Sigmoid colon (tissue), 7 donors: Measurements from ENCODE around the gene CENPV. TPM values are rescaled to one million over a fixed set of nuclear protein-coding genes. Genes with fewer than 3 reads are reported as not detected.

ENCODE experiments used
- DNase-seq: peaks from one replicate; pipeline ENCODE4 v3.0.0-alpha.2; 2019
- H3K27ac ChIP-seq, 4 donors: fragments of 200-600 bp; sonication (generic); one replicate each; pipeline ENCODE4 v1.5.1; 2016 to 2019; ENCODE audit warnings: mild to moderate bottlenecking in 1 of 4
- H3K27me3 ChIP-seq, 3 donors: fragments of 200-600 bp; sonication (generic); one replicate each; pipeline ENCODE4 v1.5.1; 2019; ENCODE audit warnings: mild to moderate bottlenecking in 1 of 3
- H3K36me3 ChIP-seq, 4 donors: fragments of 200-600 bp; sonication (generic); one replicate each; pipeline ENCODE4 v1.5.1; 2016 to 2019
- H3K4me1 ChIP-seq, 4 donors: fragments of 200-600 bp; sonication (generic); one replicate each; pipeline ENCODE4 v1.5.1; 2017 to 2019
- H3K4me3 ChIP-seq, 4 donors: fragments of 200-600 bp; sonication (generic); one replicate each; pipeline ENCODE4 v1.5.1; 2017 to 2019; ENCODE audit warnings: mild to moderate bottlenecking in 2 of 4, moderate library complexity in 1 of 4
- H3K9me3 ChIP-seq, 4 donors: fragments of 200-600 bp in 3 of 4; sonication (generic) in 3 of 4; one replicate each; pipeline versions ENCODE4 v1.5.1 to v1.6.1; 2013 to 2019
- CTCF ChIP-seq, 4 experiments: fragments of 450-650 bp in 3 of 4; fragments of 200-600 bp in 1 of 4; IDR thresholded peaks; one replicate each; pipeline ENCODE4 v1.5.1; 2016 to 2019; ENCODE audit warnings: antibody characterized with exemption in 4 of 4, mild to moderate bottlenecking in 3 of 4, moderate library complexity in 2 of 4
- EP300 ChIP-seq, 4 donors: sonication (generic); formaldehyde crosslinking; IDR thresholded peaks; one replicate each; pipeline ENCODE4 v1.6.1; 2017; ENCODE audit warnings: antibody characterized with exemption in 4 of 4
- POLR2A ChIP-seq, 2 donors: fragments of 450-650 bp; IDR thresholded peaks; one replicate each; pipeline ENCODE4 v1.6.1; 2016; ENCODE audit warnings: antibody characterized with exemption in 2 of 2, mild to moderate bottlenecking in 2 of 2, moderate library complexity in 2 of 2
- POLR2AphosphoS5 ChIP-seq, 4 donors: sonication (generic); formaldehyde crosslinking; IDR thresholded peaks; one replicate each; pipeline ENCODE4 v1.6.1; 2017; ENCODE audit warnings: antibody characterized with exemption in 4 of 4
- WGBS, 2 donors: extraction: QIAGEN DNeasy Blood & Tissue Kit; methylation state at CpG; one replicate each; pipeline ENCODE4 v1.1.7; 2013; 5-methylcytosine and 5-hydroxymethylcytosine counted together
- intact Hi-C: fragments of 100-400 bp; cut with DNase I; formaldehyde crosslinking; loops from one replicate; pipeline ENCODE4 v1.15.1; 2023
- polyA plus RNA-seq, 3 donors: library from polyadenylated mRNA; stranded (reverse); fragments of 200-250 nt; gene quantifications; one replicate each; pipeline ENCODE4 v1.2.3, GENCODE V29; 2013
- total RNA-seq, 4 donors: library from RNA; depleted of rRNA; stranded (reverse); fragments of >200 nt; gene quantifications; one replicate each; pipeline ENCODE4 v1.1.0, GENCODE V29; 2016
- donor health status: healthy with polysubstance abuse.
- donor health status: Bipolar disorder and iron deficiency.
- donor health status: healthy.

Gene CENPV
- total and polyA plus RNA-seq, 7 donors: 12.8 to 62.5 (median 23.8) TPM

- Histone ChIP-seq H3K4me3 (no peak overlapping the region), H3K4me1 (no peaks in the 10 kb centered on the region), H3K27me3 (no peaks in the 10 kb centered on the region), H3K27ac (no peak overlapping the region), H3K9me3 (no peaks in the 10 kb centered on the region), H3K36me3 (no peaks in the 10 kb centered on the region)
- TF ChIP-seq POLR2AphosphoS5 (IDR thresholded peaks at IDR 0.05): no peak
- TF ChIP-seq CTCF (IDR thresholded peaks at IDR 0.05): no peak
- TF ChIP-seq EP300 (IDR thresholded peaks at IDR 0.05): no peak
- TF ChIP-seq POLR2A (IDR thresholded peaks at IDR 0.05): peak in 1 of 2 donors; percentile 12
- 22 to 70% methylated on average over 3 of the region's 3 CpGs for WGBS, 2 donors
- peak; percentile 36 for DNase-seq
- intact Hi-C loops: no loop called here
Observed at GRCh38 chr17:16293931-16294330, 59.3 kb downstream of the CENPV start.

Other genes starting within 250 kb of the CENPV start
- 100 to 1,000 TPM in 3 of 4 donors, 10 to 100 TPM in 1; 93.1 to 160 (median 112) TPM for gene NCOR1, start 137.9 kb downstream of the CENPV start, total RNA-seq
- gene NCOR1, start 137.9 kb downstream of the CENPV start, polyA plus RNA-seq: 10 to 100 TPM; 25.8 to 86.9 (median 40.0) TPM
- 10 to 100 TPM; 20.3 to 42.4 (median 33.0) TPM for gene PIGL, start 136.3 kb downstream of the CENPV start, total RNA-seq
- gene PIGL, start 136.3 kb downstream of the CENPV start, polyA plus RNA-seq: 10 to 100 TPM in 1 of 3 donors, 1 to 10 TPM in 2; 3.0 to 24.2 (median 5.1) TPM
- 1,000 to 10,000 TPM in 3 of 4 donors, 100 to 1,000 TPM in 1; 892 to 1,272 (median 1,168) TPM for gene UBB, start 27.6 kb upstream of the CENPV start, total RNA-seq
- gene UBB, start 27.6 kb upstream of the CENPV start, polyA plus RNA-seq: 1,000 to 10,000 TPM in 2 of 3 donors, 100 to 1,000 TPM in 1; 939 to 2,667 (median 2,288) TPM
- 10 to 100 TPM in 2 of 4 donors, 1 to 10 TPM in 2; 9.1 to 14.0 (median 10.6) TPM for gene TRPV2, start 62.1 kb upstream of the CENPV start, total RNA-seq
- 10 to 100 TPM in 1 of 3 donors, 1 to 10 TPM in 2; 3.7 to 13.4 (median 5.4) TPM for gene TRPV2, start 62.1 kb upstream of the CENPV start, polyA plus RNA-seq
- gene LRRC75A, start 138.7 kb upstream of the CENPV start, total RNA-seq: 1 to 10 TPM; 2.2 to 5.7 (median 3.9) TPM
- gene LRRC75A, start 138.7 kb upstream of the CENPV start, polyA plus RNA-seq: 10 to 100 TPM; 25.5 to 40.5 (median 37.2) TPM
- gene ZNF287, start 215.7 kb upstream of the CENPV start, total RNA-seq: 1 to 10 TPM; 5.0 to 8.1 (median 7.4) TPM
- 1 to 10 TPM in 2 of 3 donors, under 1 TPM in 1; 0.46 to 3.0 (median 1.8) TPM for gene ZNF287, start 215.7 kb upstream of the CENPV start, polyA plus RNA-seq